NCI-H2196 (cell line): ENCODE results near the gene POC1B.

ENCODE experiments used
- DNase-seq: peaks from one replicate; lab custom pipeline; 2025; ENCODE audit not compliant: unreplicated experiment; lab: John Stamatoyannopoulos, UW

Gene POC1B

DNA sequence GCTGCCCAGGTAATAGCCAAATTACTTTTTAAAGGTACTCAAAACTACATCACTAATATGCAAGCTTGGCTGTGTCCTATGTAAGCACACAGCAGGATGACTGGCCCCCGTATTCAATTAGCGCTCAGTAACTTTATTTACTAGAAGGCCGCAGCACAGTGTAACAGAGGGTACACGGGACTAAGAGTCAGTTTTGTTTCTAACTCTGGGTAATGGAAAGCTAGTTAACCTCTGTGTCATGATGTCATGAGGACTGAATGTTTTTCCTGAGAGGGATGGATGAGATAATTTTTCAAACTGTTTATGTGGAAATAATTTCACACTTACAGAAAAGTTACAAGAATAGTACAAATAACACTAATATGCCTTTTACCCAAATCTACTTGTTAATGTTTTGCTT lies 28.4 kb downstream of the POC1B start:
- DNase-seq = no peak

GRCh38 chr12:89497005-89497404 lies 28.8 kb downstream of the POC1B start:
- DNase-seq = no peak

DNA sequence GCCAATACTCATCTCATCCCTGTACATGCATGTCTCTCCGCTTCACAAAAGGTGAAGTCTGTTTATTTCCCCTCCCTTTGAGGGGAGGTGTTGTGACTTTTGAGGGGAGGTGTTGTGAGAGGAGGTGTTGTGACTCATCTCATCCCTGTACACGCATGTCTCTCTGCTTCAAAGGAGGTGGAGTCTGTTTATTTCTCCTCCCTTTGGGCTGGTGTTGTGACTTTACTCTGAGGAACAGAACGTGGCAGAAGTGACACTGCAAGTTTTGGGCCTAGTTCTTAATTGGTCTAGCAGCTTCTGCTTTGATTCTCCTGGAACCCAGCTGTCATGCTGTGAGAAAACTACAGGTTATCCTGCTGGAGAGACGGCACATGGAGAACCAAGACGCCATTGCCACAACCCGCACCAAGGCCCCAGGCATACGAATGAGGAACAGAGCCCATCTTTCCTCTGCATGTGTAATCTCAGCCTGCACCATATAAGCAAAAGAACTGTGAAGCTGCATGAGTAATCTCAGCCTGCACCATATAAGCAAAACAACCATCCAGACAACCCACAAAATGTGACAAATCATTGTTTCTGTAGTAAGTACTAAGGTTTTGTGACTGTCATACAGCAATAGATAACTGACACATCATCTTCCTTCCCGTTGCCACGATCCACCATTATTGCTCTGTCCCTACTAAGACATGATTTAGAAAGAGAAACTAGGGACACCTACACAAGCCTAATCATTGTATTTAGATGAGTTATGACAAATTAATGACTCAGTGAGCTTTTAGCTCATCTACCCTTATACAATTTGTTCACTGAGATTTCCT lies 31.2 kb downstream of the POC1B start:
- no peak for DNase-seq

- no peak for DNase-seq
Observed at GRCh38 chr12:89493670-89494302, 32.1 kb downstream of the POC1B start.

- no peak for DNase-seq
Observed at GRCh38 chr12:89492883-89493282, 33.0 kb downstream of the POC1B start.

DNA sequence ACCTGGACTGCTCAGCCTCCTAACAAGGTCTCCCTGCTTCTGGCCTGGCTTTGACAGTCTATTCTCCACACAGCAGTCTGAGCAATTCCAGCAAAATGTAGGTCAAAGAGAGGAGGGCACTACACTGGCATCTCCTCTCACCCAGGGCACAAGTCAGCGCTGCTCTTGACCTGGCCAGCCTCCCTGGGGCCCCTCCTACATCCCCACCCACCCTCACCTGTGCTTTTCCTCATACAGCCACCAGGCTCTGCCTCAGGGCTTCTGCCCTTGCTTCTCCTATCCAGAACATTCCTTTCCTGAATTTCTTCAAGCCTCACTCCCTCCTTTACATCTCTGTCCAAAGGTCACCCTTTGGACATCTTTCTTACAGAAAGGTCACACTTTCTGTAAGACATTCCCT lies 34.9 kb downstream of the POC1B start:
- DNase-seq = no peak

- DNase-seq = no peak
Observed at GRCh38 chr12:89486264-89486663, 39.6 kb downstream of the POC1B start.

DNA sequence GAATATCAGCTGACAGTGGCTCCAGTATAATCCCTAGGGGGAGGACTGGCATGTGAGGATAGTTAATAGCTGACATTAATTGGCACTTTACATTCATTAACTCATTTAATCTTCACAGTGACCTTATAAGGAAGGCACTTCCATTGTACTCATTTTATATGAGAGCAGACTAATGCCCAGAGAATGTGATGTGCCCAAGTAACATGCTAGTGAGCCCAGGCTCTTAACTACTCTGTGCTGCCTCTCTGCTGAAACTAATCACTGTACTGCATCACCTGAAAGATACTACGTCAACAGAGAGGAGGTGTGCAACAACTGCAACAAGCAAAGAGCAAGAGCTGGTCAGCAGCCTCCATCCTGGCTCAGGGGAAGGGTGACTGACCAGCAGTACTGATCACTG lies 41.4 kb downstream of the POC1B start:
- no peak for DNase-seq

- no peak for DNase-seq
Observed at GRCh38 chr12:89481213-89481914, 44.5 kb downstream of the POC1B start.

GRCh38 chr12:89479982-89480381 lies 45.9 kb downstream of the POC1B start:
- no peak for DNase-seq

DNA sequence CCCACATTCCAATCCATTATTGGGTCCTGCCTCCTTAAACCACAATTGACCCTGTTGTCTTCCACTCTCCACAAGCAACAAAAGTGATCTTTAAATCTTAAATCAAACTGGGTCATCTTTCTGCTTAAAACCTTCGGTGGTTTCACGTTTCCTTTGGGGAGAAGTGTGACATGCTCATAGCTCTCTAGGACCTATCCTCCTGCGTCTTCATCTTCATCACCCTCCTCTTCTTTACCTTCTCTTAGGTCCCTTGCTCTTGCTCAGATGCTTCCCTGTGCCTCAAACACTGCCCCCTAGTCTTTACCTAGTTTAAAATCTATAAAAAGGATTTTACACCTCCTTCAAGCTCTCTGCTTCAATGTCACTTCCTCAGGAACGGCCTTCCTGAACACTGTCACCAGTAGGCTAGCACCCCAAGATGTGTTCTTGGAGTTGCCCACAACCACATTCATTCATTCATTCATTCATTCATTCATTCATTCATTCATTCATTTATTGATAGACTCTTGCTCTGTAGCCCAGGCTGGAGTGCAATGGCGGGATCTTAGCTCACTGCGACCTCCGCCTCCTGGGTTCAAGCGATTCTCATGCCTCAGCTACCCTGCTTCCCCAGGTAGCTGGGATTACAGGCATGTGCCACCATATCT lies 48.1 kb downstream of the POC1B start:
- DNase-seq = no peak

- DNase-seq = no peak
Observed at GRCh38 chr12:89476904-89477595, 48.8 kb downstream of the POC1B start.

GRCh38 chr12:89476232-89476631 lies 49.6 kb downstream of the POC1B start:
- DNase-seq = no peak

GRCh38 chr12:89475203-89475990 lies 50.5 kb downstream of the POC1B start:
- DNase-seq = no peak

DNA sequence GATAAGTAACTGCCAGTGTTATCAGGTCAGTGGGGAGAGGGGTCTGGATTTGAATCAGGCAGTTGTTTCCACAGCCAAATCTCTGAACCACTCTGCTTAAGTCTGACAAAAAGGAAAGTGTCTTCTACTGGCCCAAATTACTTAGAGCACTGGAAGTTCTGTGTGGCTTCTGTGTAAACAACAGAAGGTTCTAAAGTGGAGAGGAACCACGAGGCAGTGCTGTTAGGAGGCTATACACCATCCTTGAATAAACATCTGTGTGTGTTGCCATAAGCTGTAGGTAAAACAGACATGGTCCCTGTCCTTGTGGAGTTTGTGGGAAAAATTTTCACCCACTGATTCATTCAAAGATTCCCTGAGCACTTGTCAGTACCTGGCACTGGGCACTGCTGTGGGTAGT lies 51.2 kb downstream of the POC1B start:
- DNase-seq = no peak

GRCh38 chr12:89472508-89472907 lies 53.3 kb downstream of the POC1B start:
- no peak for DNase-seq

- peak; percentile 28 for DNase-seq
Observed at GRCh38 chr12:89470741-89471509, 54.9 kb downstream of the POC1B start.

GRCh38 chr12:89469361-89469760 lies 56.5 kb downstream of the POC1B start:
- DNase-seq = no peak

DNA sequence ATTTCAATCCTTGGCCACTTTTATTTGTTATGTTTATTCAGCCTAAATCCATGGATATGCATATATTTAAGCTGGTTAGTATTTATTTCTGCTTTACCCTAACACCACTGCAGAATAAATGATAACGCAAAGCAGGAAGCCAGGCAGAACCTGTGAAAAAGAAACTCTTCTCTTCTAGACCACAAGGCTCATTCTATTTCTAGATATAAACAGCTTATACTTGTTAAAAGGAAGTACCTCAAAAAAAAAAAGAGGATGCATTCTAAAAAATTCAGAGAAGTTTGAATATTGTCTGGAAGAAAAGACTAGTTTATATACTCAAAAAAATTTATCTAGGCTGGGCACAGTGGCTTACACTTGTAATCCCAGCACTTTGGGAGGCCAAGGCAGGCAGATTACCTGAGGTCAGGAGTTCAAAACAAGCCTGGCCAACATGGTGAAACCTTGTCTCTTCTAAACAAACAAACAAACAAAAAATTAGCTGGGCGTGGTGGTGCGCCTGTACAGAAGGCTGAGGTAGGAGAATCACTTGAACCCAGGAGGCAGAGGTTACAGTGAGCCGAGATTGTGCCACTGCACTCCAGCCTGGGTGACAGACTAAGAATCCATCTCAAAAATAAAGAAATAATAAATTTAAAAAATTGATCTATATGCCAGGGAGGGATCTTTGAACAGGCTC lies 57.1 kb downstream of the POC1B start:
- DNase-seq = no peak
